Measurements from ENCODE around the gene FGL2.
"Not testable (repeated sequence)": the region's sequence is repeated elsewhere in the genome, so short reads cannot be mapped to it uniquely, and the experiment has no call there.

FGL2 gene

GRCh38 chr7:77199013-77199966, at the start of gene FGL2:
TSS of gene FGL2 (minus strand) at chr7:77199819. CDS start at chr7:77199793, 26 bp downstream.
- peak within 1 kb of the TSS in 20 of 21 experiments; percentile 18 to 91 (median 77) for H3K27ac ChIP-seq
- peak within 1 kb of the TSS; percentile 12 to 48 (median 33) for H3K4me3 ChIP-seq

GRCh38 chr7:77248154-77248553, 48.5 kb upstream of the FGL2 start:
- no peak overlapping the region for H3K27ac ChIP-seq
- H3K4me3 ChIP-seq, result no peak overlapping the region

- no peak overlapping the region for H3K27ac ChIP-seq
- H3K4me3 ChIP-seq, result no peak overlapping the region
These were observed 47.7 kb upstream of the FGL2 start for GRCh38 chr7:77247206-77247850.

- no peak overlapping the region for H3K4me3 ChIP-seq
- H3K27ac ChIP-seq, result peak overlapping the region in 3 of 21 experiments; percentile 23 to 55 (median 25)
These were observed 46.5 kb upstream of the FGL2 start for GRCh38 chr7:77246026-77246640.

GRCh38 chr7:77245015-77245755, 45.6 kb upstream of the FGL2 start:
- Histone ChIP-seq H3K4me3 (no peak overlapping the region), H3K27ac (peak overlapping the region in 1 of 21 experiments; percentile 55)

DNA sequence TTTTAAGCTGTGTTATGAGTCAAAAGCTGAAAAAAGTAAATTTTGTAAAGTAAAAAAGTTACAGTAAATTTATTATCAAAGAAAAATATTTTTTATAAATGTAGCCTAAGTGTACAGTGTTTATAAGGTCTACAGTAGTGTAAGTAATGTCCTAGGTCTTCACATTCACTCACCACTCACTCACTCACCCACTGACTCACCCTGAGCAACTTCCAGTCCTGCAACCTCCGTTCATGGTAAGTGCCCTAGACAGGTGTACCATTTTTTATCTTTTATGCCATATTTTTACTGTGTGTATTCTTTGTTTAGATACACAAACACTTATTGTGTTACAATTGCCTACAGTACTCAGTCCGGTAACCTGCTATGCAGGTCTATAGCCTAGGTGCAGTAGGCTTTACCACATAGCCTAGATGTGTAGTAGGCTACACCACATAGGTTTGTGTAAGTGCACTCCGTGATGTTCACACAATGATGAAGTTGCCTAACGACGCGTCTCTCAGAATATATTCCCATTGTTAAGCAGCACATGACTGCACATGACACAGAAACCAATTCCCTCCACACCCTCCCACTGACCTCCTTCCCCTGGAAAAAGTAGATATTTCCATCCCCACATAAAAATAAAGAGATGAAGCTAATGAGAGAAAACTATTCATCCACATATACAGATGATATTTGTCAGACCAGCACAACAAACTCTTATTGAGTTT, 44.8 kb upstream of the FGL2 start:
- peak overlapping the region in 3 of 21 experiments; percentile 9 to 55 (median 43) for H3K27ac ChIP-seq
- no peak overlapping the region for H3K4me3 ChIP-seq

DNA sequence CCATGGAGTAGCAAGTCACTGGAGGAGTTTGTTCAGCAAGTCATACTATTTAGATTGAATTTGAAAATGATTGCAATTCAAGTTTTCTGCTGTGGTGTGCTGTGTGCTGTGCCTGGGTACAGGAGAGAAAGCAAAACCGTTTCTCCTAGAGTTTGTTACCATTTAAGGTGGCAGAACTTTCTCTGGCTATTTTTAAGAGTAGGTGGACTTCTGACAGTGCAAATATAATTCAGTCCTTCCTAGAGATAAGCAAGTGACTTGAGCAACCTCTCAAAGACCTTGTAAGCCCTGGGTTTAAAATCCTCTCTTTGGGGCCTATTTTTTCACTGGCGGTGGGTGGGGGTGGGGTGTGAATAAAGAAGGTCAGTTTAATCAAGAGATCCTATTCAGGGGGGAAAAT, 42.9 kb upstream of the FGL2 start:
- Histone ChIP-seq H3K4me3 (no peak overlapping the region), H3K27ac (peak overlapping the region in 1 of 21 experiments; percentile 25)

DNA sequence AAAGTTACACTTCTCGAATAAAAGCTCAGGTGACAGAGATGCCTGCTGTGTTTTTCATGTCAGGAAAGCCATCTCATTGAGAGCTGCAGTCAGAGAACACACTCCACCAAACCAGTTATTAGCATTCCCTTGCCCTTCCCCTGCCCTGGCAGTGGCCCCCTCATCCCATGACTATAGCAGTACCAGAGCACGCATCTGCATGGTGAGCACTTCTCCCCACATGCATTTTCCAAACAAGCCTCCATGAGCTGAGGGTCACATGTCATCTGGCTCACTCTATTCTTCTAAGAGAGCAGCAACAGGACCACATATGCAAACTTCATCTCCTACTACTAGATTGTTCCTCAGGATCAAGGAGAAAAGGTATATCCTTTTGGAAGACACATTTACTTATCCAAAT, 42.4 kb upstream of the FGL2 start:
- Histone ChIP-seq H3K4me3 (no peak overlapping the region), H3K27ac (peak overlapping the region in 1 of 21 experiments; percentile 25)

GRCh38 chr7:77239471-77239870, 39.9 kb upstream of the FGL2 start:
- Histone ChIP-seq H3K27ac (peak overlapping the region in 5 of 21 experiments; percentile 9 to 76 (median 15)), H3K4me3 (no peak overlapping the region)

GRCh38 chr7:77238703-77239136, 39.1 kb upstream of the FGL2 start:
- Histone ChIP-seq H3K4me3 (no peak overlapping the region), H3K27ac (peak overlapping the region in 4 of 21 experiments; percentile 9 to 76 (median 38))

DNA sequence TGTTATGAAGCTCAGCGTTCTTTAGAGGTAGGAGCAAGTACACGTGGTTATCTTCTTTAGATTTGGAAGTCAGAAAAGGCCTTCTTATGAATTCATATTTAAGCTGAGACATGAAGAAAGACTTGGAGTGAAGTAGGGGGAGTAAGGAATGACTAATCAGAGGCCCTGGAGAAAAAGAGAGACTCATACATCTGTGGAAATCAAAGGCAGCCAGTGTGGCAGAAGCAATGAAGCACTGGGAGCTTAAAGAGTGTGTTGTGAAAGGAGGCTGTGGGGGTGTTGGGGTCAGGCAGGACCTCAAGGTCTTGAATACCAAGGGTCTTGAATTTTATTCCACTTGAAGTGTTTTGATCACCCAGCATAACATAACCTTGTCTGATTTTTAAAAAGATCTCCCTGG, 35.7 kb upstream of the FGL2 start:
- Histone ChIP-seq H3K27ac (no peak overlapping the region), H3K4me3 (no peak overlapping the region)

DNA sequence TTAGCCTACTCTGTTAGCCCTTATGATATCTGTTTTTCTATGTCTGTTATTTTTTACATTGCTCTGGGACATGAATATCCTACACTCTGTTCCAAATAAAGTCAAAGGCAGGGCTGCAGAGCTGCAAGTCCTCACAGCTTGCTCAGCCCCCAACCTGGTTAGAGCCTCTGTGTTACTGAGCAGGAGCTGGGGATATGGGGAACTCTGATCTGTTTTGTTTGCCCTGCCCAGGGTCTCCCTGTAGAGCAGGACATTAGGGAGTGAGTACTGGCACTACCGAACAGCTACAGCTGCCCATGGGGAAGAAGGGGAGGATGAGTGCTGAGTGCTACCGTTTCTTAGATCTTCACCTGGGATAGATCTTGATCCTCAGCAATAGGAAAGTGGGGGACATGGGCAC, 32.8 kb upstream of the FGL2 start:
- H3K4me3 ChIP-seq, result no peak overlapping the region
- no peak overlapping the region for H3K27ac ChIP-seq

- H3K4me3 ChIP-seq, H3K27ac ChIP-seq: not testable (repeated sequence)
These were observed 29.2 kb upstream of the FGL2 start for GRCh38 chr7:77228795-77229194.

DNA sequence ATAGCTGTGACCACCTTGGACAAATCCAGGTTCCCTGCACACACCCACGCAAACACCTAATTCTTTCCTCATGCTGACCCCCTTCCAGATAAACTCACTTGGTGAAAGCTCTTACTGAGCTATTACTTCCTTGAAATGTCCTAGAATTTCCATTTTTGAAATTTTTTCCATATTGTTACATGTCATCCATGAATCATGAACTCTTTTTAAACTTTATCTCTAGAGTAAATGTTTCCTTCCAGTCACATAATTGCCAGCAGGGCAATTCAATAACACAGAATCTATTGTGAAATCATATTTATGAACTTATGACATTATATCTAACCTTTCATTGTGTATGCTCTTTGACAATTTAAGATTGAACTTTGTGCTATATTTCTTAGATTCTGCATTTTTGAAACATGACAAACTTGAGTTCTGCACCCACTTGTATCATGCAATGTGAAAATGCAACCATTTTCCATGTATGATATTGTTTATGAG, 26.8 kb upstream of the FGL2 start:
- Histone ChIP-seq H3K4me3 (no peak overlapping the region), H3K27ac (peak overlapping the region in 1 of 21 experiments; percentile 10)

GRCh38 chr7:77223261-77223660, 23.6 kb upstream of the FGL2 start:
- H3K27ac ChIP-seq, result peak overlapping the region in 1 of 21 experiments; percentile 43
- H3K4me3 ChIP-seq, result no peak overlapping the region

- Histone ChIP-seq H3K4me3 (no peak overlapping the region), H3K27ac (peak overlapping the region in 2 of 21 experiments; percentile 3 to 43)
These were observed 23.2 kb upstream of the FGL2 start for GRCh38 chr7:77222819-77223218.

GRCh38 chr7:77222065-77222464, 22.4 kb upstream of the FGL2 start:
- Histone ChIP-seq H3K4me3 (no peak overlapping the region), H3K27ac (peak overlapping the region in 1 of 21 experiments; percentile 43)

DNA sequence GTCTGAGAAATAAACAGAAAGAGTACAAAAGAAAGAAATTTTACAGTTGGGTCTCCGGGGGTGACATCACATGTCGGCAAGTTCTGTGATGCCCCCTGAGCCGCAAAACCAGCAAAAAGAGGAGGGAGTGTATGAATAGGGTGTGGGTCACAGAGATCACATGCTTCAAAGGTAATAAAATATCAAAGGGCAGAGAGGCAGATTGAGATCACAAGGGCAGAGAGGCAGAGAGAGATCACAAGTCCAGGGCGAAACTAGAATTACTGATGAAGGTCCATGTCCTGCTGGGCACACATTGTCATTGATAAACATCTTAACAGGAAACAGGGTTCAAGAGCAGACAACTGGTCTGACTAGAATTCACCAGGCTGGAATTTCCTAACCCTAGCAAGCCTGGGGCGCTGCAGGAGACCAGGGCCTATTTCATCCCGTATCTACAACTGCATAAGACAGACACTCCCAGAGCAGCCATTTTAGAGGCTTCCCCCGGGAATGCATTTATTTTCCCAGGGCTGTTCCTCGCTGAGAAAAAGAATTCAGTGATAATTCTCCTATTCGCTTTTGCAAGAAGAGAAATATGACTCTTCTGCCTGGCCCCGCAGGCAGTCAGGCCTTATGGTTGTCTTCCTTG, 20.2 kb upstream of the FGL2 start:
- H3K4me3 ChIP-seq, result not testable (repeated sequence)
- H3K27ac ChIP-seq, result peak overlapping the region in 8 of 21 experiments; percentile 35 to 61 (median 54)
